Mesenchymal stem cell (in vitro differentiated cells and primary cell): ENCODE results near the gene MTERF2.

Experiments
- DNase-seq: peaks from one replicate; pipeline ENCODE4 v3.0.0-alpha.2; 2013
- H2AFZ ChIP-seq: one replicate; pipeline ENCODE4 v1.6.1; 2013; ENCODE audit warnings: low read depth, mild to moderate bottlenecking, control low read depth, inconsistent platforms, low read length, moderate library complexity
- H2AK5ac ChIP-seq: 2 replicates; pipeline ENCODE4 v1.6.1; 2013; ENCODE audit warnings: low read length, moderate library complexity, mild to moderate bottlenecking, inconsistent platforms; ENCODE audit not compliant: severe bottlenecking
- H2BK120ac ChIP-seq: one replicate; pipeline ENCODE4 v1.6.1; 2013; ENCODE audit warnings: low read depth, mild to moderate bottlenecking, inconsistent platforms, low read length, moderate library complexity
- H2BK12ac ChIP-seq, 2 experiments: one replicate each; pipeline ENCODE4 v1.6.1; 2013; ENCODE audit warnings: inconsistent platforms in 2 of 2, low read length in 2 of 2, mild to moderate bottlenecking in 2 of 2, moderate library complexity in 2 of 2, control low read depth in 1 of 2
- H2BK15ac ChIP-seq: one replicate; pipeline ENCODE4 v1.6.1; 2013; ENCODE audit warnings: mild to moderate bottlenecking, low read depth, inconsistent platforms; ENCODE audit not compliant: poor library complexity, severe bottlenecking
- H2BK5ac ChIP-seq: 2 replicates; pipeline ENCODE4 v1.6.1; 2013; ENCODE audit warnings: low read depth, mild to moderate bottlenecking, low read length, control low read depth, inconsistent platforms; ENCODE audit not compliant: poor library complexity, severe bottlenecking
- H3K14ac ChIP-seq, 2 experiments: one replicate each; pipeline ENCODE4 v1.6.1; 2013; ENCODE audit warnings: inconsistent platforms in 2 of 2, low read length in 2 of 2, control low read depth in 1 of 2, mild to moderate bottlenecking in 1 of 2, moderate library complexity in 1 of 2
- H3K18ac ChIP-seq, 2 experiments: one replicate each; pipeline ENCODE4 v1.6.1; 2013; ENCODE audit warnings: inconsistent platforms in 2 of 2, low read length in 2 of 2, control low read depth in 1 of 2, low read depth in 1 of 2, mild to moderate bottlenecking in 1 of 2
- H3K23ac ChIP-seq, 2 experiments: one replicate each; pipeline ENCODE4 v1.6.1; 2013; ENCODE audit warnings: inconsistent platforms in 2 of 2, low read length in 2 of 2, mild to moderate bottlenecking in 2 of 2, moderate library complexity in 2 of 2, control low read depth in 1 of 2
- H3K27ac ChIP-seq: 2 replicates; pipeline ENCODE4 v1.5.1; 2013; ENCODE audit warnings: mild to moderate bottlenecking, moderate library complexity, low read length, control low read depth, inconsistent platforms; ENCODE audit not compliant: poor library complexity, severe bottlenecking
- H3K27me3 ChIP-seq, 2 experiments: 2 replicates each; pipeline versions ENCODE4 v1.6.1 to v1.7.0; 2013; ENCODE audit warnings: low read length in 2 of 2, mild to moderate bottlenecking in 2 of 2, moderate library complexity in 2 of 2, control low read depth in 1 of 2, inconsistent platforms in 1 of 2; ENCODE audit not compliant: control insufficient read depth in 1 of 2, insufficient read depth in 1 of 2
- H3K36me3 ChIP-seq, 2 experiments: 2 replicates each; pipeline versions ENCODE4 v1.6.1 to v1.7.0; 2013; ENCODE audit warnings: low read length in 2 of 2, control low read depth in 1 of 2, inconsistent platforms in 1 of 2, low read depth in 1 of 2, mild to moderate bottlenecking in 1 of 2; ENCODE audit not compliant: insufficient read depth in 2 of 2, control insufficient read depth in 1 of 2
- H3K4ac ChIP-seq, 2 experiments: one replicate each; pipeline ENCODE4 v1.6.1; 2013; ENCODE audit warnings: inconsistent platforms in 2 of 2, low read length in 2 of 2, mild to moderate bottlenecking in 2 of 2, moderate library complexity in 2 of 2, control low read depth in 1 of 2, low read depth in 1 of 2
- H3K4me1 ChIP-seq: 2 replicates; pipeline ENCODE4 v1.6.1; 2013; ENCODE audit warnings: low read depth, low read length, control low read depth; ENCODE audit not compliant: control insufficient read depth, insufficient read depth
- H3K4me2 ChIP-seq: 2 replicates; pipeline ENCODE4 v1.6.1; 2013; ENCODE audit warnings: low read length, mild to moderate bottlenecking, inconsistent platforms; ENCODE audit not compliant: poor library complexity, severe bottlenecking
- H3K4me3 ChIP-seq, 2 experiments: 2 replicates each; pipeline versions ENCODE4 v1.5.1 to v1.7.0; 2013; ENCODE audit warnings: low read length in 2 of 2, mild to moderate bottlenecking in 2 of 2, control low read depth in 1 of 2, low read depth in 1 of 2; ENCODE audit not compliant: insufficient read depth in 1 of 2
- H3K79me1 ChIP-seq: replicated peaks from 2 replicates; pipeline ENCODE4 v1.6.1; 2013; ENCODE audit warnings: mild to moderate bottlenecking, control low read depth, low read length, inconsistent platforms; ENCODE audit not compliant: poor library complexity, severe bottlenecking
- H3K9ac ChIP-seq: 2 replicates; pipeline ENCODE4 v1.7.0; 2013; ENCODE audit warnings: mild to moderate bottlenecking, low read length, moderate library complexity
- H3K9me3 ChIP-seq: 2 replicates; pipeline ENCODE4 v1.7.0; 2013; ENCODE audit warnings: mild to moderate bottlenecking, low read length; ENCODE audit not compliant: control insufficient read depth
- H4K8ac ChIP-seq: one replicate; pipeline ENCODE4 v1.6.1; 2013; ENCODE audit warnings: inconsistent platforms, mild to moderate bottlenecking, low read length, moderate library complexity
- H4K91ac ChIP-seq: one replicate; pipeline ENCODE4 v1.6.1; 2013; ENCODE audit warnings: mild to moderate bottlenecking, low read length, inconsistent platforms
- WGBS: methylation state at CpG from one replicate; pipeline ENCODE4 v1.1.7; 2013; ENCODE audit warnings: mixed read lengths; 5-methylcytosine and 5-hydroxymethylcytosine counted together

The MTERF2 gene

DNA sequence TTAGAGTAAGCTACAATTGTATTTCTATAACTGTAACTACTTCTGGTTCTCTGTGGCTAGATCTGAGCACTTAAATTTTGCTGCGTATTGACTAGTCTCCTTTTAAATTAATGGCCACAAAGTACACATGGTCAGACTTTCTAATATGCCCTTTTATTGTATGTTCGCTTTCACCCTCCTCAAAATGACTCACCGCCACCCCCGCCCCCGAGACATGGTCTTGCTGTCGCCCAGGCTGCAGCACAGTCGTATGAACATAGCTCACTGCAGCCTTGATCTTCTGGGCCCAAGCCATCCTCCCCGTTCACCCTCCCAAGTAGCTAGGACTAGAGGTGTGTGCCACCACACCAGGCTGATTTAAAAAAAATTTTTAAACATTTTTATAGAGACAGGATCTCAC is 11.8 kb downstream of the MTERF2 start:
- peak overlapping the region; percentile 57 for H2AK5ac ChIP-seq
- WGBS, result 88% methylated on average over 8 of the region's 8 CpGs
- H3K9ac ChIP-seq, result no peak overlapping the region
- no peak overlapping the region for H3K23ac ChIP-seq
- H3K27me3 ChIP-seq, result no peaks in the 10 kb centered on the region
- H3K4me3 ChIP-seq, result no peak overlapping the region
- no peak overlapping the region for H2BK120ac ChIP-seq
- H4K91ac ChIP-seq, result no peak overlapping the region
- no peak overlapping the region for H3K14ac ChIP-seq
- no peaks in the 10 kb centered on the region for H3K9me3 ChIP-seq
- no peak for DNase-seq
- no peak overlapping the region for H3K4me2 ChIP-seq
- peaks cover 6% of the 10 kb centered on the region for H3K4me1 ChIP-seq
- H3K18ac ChIP-seq, result no peak overlapping the region
- peaks cover 6 to 75% of the 10 kb centered on the region in 2 experiments for H3K36me3 ChIP-seq
- peak overlapping the region; percentile 52 for H3K27ac ChIP-seq
- H2BK5ac ChIP-seq, result no peak overlapping the region
- H2AFZ ChIP-seq, result no peak overlapping the region
- H3K79me1 ChIP-seq, result peaks cover 6% of the 10 kb centered on the region
- H4K8ac ChIP-seq, result no peak overlapping the region
- H2BK15ac ChIP-seq, result no peak overlapping the region
- no peak overlapping the region for H2BK12ac ChIP-seq
- H3K4ac ChIP-seq, result no peak overlapping the region

GRCh38 chr12:106974511-106974910 is 12.4 kb downstream of the MTERF2 start:
- no peak overlapping the region for H3K9ac ChIP-seq
- DNase-seq, result no peak
- no peak overlapping the region for H4K91ac ChIP-seq
- H3K4ac ChIP-seq, result no peak overlapping the region
- H3K4me2 ChIP-seq, result no peak overlapping the region
- H2BK5ac ChIP-seq, result no peak overlapping the region
- H3K9me3 ChIP-seq, result no peaks in the 10 kb centered on the region
- H2AFZ ChIP-seq, result no peak overlapping the region
- WGBS, result 94% methylated on average over 3 of the region's 3 CpGs
- H3K14ac ChIP-seq, result no peak overlapping the region
- H3K18ac ChIP-seq, result no peak overlapping the region
- no peak overlapping the region for H3K23ac ChIP-seq
- H2AK5ac ChIP-seq, result no peak overlapping the region
- no peak overlapping the region for H2BK120ac ChIP-seq
- no peak overlapping the region for H2BK12ac ChIP-seq
- H3K36me3 ChIP-seq, result peaks cover 6 to 80% of the 10 kb centered on the region in 2 experiments
- no peak overlapping the region for H3K4me3 ChIP-seq
- no peaks in the 10 kb centered on the region for H3K27me3 ChIP-seq
- H4K8ac ChIP-seq, result no peak overlapping the region
- H3K4me1 ChIP-seq, result peaks cover 6% of the 10 kb centered on the region
- H3K79me1 ChIP-seq, result peaks cover 5% of the 10 kb centered on the region
- H2BK15ac ChIP-seq, result no peak overlapping the region
- peak overlapping the region; percentile 60 for H3K27ac ChIP-seq

- Histone ChIP-seq H3K18ac (no peak overlapping the region), H4K8ac (no peak overlapping the region)
Measured at GRCh38 chr12:106973545-106973944, 13.4 kb downstream of the MTERF2 start.

DNA sequence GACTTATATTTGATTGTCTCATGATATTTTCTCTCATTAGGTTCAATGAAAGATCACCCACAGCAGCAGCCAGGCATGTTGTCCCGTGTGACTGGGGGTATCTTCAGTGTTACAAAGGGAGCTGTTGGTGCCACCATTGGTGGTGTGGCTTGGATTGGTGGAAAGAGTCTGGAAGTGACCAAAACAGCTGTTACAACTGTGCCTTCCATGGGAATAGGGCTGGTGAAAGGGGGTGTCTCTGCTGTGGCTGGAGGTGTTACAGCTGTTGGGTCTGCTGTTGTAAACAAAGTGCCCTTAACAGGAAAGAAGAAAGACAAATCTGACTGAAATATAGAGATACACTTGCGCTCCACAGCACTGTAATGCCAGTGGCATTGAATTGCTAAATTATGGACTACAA is 15.9 kb downstream of the MTERF2 start:
- Histone ChIP-seq H4K91ac (no peak overlapping the region), H3K14ac (no peak overlapping the region), H3K4me3 (no peak overlapping the region), H3K18ac (no peak overlapping the region), H2BK12ac (no peak overlapping the region), H3K79me1 (peaks cover 4% of the 10 kb centered on the region), H3K9me3 (no peaks in the 10 kb centered on the region), H2BK15ac (no peak overlapping the region), H2BK5ac (no peak overlapping the region), H4K8ac (no peak overlapping the region), H2BK120ac (no peak overlapping the region), H3K23ac (no peak overlapping the region), H2AFZ (no peak overlapping the region), H2AK5ac (no peak overlapping the region), H3K27me3 (no peaks in the 10 kb centered on the region), H3K4me1 (peaks cover 6% of the 10 kb centered on the region), H3K27ac (no peak overlapping the region), H3K4me2 (no peak overlapping the region), H3K4ac (no peak overlapping the region), H3K9ac (no peak overlapping the region), H3K36me3 (peaks cover 9 to 97% of the 10 kb centered on the region in 2 experiments)
- no peak for DNase-seq
- WGBS, result 97% methylated on average over 2 of the region's 2 CpGs

More at GRCh38 chr12:106973545-106973944, 13.4 kb downstream of the MTERF2 start:
- Histone ChIP-seq H3K27me3 (no peaks in the 10 kb centered on the region), H2BK12ac (no peak overlapping the region), H3K27ac (peak overlapping the region; percentile 20), H4K91ac (no peak overlapping the region), H2BK5ac (no peak overlapping the region), H3K14ac (no peak overlapping the region), H3K4me2 (no peak overlapping the region), H2BK15ac (no peak overlapping the region), H3K4me1 (peaks cover 6% of the 10 kb centered on the region), H3K79me1 (peaks cover 4% of the 10 kb centered on the region), H3K9me3 (no peaks in the 10 kb centered on the region), H2BK120ac (no peak overlapping the region), H3K4me3 (no peak overlapping the region), H3K23ac (no peak overlapping the region), H3K4ac (no peak overlapping the region), H3K9ac (no peak overlapping the region), H2AFZ (no peak overlapping the region), H3K36me3 (peaks cover 6 to 82% of the 10 kb centered on the region in 2 experiments), H2AK5ac (no peak overlapping the region)
- DNase-seq, result no peak
